Hypothalamus (tissue), 51 donors: ENCODE measurements around the gene BBOF1.

Experiments
- DNase-seq, 51 donors: peaks; one replicate each; lab custom pipeline; 2025; lab: John Stamatoyannopoulos, UW

Gene BBOF1

GRCh38 chr14:74085047-74085637 is 66.0 kb downstream of the BBOF1 start:
- peak in 6 of 51 donors; percentile 13 to 53 (median 30) for DNase-seq

GRCh38 chr14:74085828-74086227 is 66.7 kb downstream of the BBOF1 start:
- no peak for DNase-seq

GRCh38 chr14:74089251-74090020 is 70.3 kb downstream of the BBOF1 start:
- DNase-seq = no peak

GRCh38 chr14:74105381-74105780 is 86.2 kb downstream of the BBOF1 start:
- DNase-seq = no peak

- DNase-seq = no peak
These were observed 90.2 kb downstream of the BBOF1 start for GRCh38 chr14:74109369-74109768.

GRCh38 chr14:74111395-74112216 is 92.5 kb downstream of the BBOF1 start:
- DNase-seq = peak in 3 of 51 donors; percentile 0 to 11 (median 5)
